GM13976 (cell line): ENCODE results near the gene CDK5RAP1.

Source experiments
- DNase-seq: peaks from one replicate; pipeline ENCODE4 v3.0.0; 2012; ENCODE audit warnings: low spot score
- in situ Hi-C: fragments of 300-500 bp; cut with MboI; formaldehyde crosslinking; loops from one replicate; pipeline ENCODE4 v1.12.0; 2022; ENCODE audit warnings: low sequenced_read_pairs, mixed read lengths, inconsistent platforms; ENCODE audit not compliant: unreplicated experiment
- TF ChIP-seq, protein P1 (sequence below): IDR thresholded peaks from 2 replicates; pipeline ENCODE4 v1.5.1; 2012; ENCODE audit warnings: borderline replicate concordance, mild to moderate bottlenecking; ENCODE audit not compliant: insufficient read depth; ENCODE audit errors: extremely low read depth, missing control alignments, control extremely low read depth

The CDK5RAP1 gene

DNA sequence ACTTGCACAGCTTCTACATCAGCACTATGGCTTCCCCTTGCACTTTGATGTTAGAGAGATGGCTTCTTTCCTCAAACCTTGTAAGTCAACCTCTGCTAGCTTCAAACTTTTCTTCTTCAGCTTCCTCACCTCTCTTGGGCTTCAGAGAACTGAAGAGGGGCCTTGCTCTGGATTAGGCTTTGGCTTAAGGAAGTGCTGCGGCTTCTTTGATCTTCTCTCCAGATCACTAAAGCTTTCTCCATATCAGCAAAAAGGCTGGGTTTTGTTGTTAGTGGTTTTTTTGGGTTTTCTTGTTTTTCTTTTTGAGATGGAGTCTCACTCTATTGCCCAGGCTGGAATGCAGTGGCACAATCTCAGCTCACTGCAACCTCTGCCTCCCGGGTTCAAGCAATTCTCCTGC is 24.0 kb downstream of the CDK5RAP1 start:
- no peak for DNase-seq
- in situ Hi-C loops = no loop called here
- TF ChIP-seq, protein P1, sequence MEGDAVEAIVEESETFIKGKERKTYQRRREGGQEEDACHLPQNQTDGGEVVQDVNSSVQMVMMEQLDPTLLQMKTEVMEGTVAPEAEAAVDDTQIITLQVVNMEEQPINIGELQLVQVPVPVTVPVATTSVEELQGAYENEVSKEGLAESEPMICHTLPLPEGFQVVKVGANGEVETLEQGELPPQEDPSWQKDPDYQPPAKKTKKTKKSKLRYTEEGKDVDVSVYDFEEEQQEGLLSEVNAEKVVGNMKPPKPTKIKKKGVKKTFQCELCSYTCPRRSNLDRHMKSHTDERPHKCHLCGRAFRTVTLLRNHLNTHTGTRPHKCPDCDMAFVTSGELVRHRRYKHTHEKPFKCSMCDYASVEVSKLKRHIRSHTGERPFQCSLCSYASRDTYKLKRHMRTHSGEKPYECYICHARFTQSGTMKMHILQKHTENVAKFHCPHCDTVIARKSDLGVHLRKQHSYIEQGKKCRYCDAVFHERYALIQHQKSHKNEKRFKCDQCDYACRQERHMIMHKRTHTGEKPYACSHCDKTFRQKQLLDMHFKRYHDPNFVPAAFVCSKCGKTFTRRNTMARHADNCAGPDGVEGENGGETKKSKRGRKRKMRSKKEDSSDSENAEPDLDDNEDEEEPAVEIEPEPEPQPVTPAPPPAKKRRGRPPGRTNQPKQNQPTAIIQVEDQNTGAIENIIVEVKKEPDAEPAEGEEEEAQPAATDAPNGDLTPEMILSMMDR = no peak

GRCh38 chr20:33373735-33374605 is 27.3 kb downstream of the CDK5RAP1 start:
- no peak for DNase-seq
- in situ Hi-C loops = no loop called here
- TF ChIP-seq, protein P1 = no peak

GRCh38 chr20:33372993-33373441 is 28.3 kb downstream of the CDK5RAP1 start:
- DNase-seq = no peak
- in situ Hi-C loops = no loop called here
- TF ChIP-seq, protein P1 = no peak

- TF ChIP-seq, protein P1 = no peak
- in situ Hi-C loops = no loop called here
- DNase-seq = no peak
Measured at GRCh38 chr20:33370291-33370690, 31.0 kb downstream of the CDK5RAP1 start.

- in situ Hi-C loops = no loop called here
- TF ChIP-seq, protein P1 = no peak
Measured at GRCh38 chr20:33362898-33363297, 38.4 kb downstream of the CDK5RAP1 start.

GRCh38 chr20:33359399-33360261 is 41.7 kb downstream of the CDK5RAP1 start:
- in situ Hi-C loops = no loop called here
- TF ChIP-seq, protein P1 = no peak
- DNase-seq = no peak

More at GRCh38 chr20:33362898-33363297, 38.4 kb downstream of the CDK5RAP1 start:
- no peak for DNase-seq
